ENCODE results near the gene TCF7L1. TPM values are rescaled to one million over a fixed set of nuclear protein-coding genes. Genes with fewer than 3 reads are reported as not detected.
A peak's percentile ranks its signal among the peaks of the same experiment; 100 is the strongest.

TCF7L1 gene
- total RNA-seq, 4 donors from 2014 or later, result 0.29 to 4.0 (median 1.3) TPM

GRCh38 chr2:85216927-85217326, 83.7 kb downstream of the TCF7L1 start:
- intact Hi-C loops (cut with DNase I), result no loop called here
- DNase-seq, result no peak
- WGBS, 2 donors, result 47 to 64% methylated on average over 4 of the region's 4 CpGs

GRCh38 chr2:85221067-85221691, 88.0 kb downstream of the TCF7L1 start:
- TF ChIP-seq POLR2A (IDR thresholded peaks at IDR 0.05) (no peak), CTCF (IDR thresholded peaks at IDR 0.05) (peak in 1 of 6 experiments; percentile 11)
- Histone ChIP-seq H3K9me3 (no peaks in the 10 kb centered on the region), H3K27me3 (no peaks in the 10 kb centered on the region), H3K36me3 (no peaks in the 10 kb centered on the region), H3K4me3 (no peak overlapping the region), H3K4me1 (peaks cover 0 to 4% (median 0%) of the 10 kb centered on the region in 3 donors), H3K27ac (peak overlapping the region in 1 of 4 donors; percentile 19)
- intact Hi-C loops (cut with DNase I), result no loop called here
- WGBS, 2 donors, result 59 to 74% methylated on average over 8 of the region's 8 CpGs
- no peak for DNase-seq

More at GRCh38 chr2:85216927-85217326, 83.7 kb downstream of the TCF7L1 start:
- H3K9me3 ChIP-seq, result no peaks in the 10 kb centered on the region
- H3K27ac ChIP-seq, result no peak overlapping the region
- TF ChIP-seq CTCF (IDR thresholded peaks at IDR 0.05) (no peak), POLR2A (IDR thresholded peaks at IDR 0.05) (no peak)
- no peaks in the 10 kb centered on the region for H3K36me3 ChIP-seq
- H3K4me3 ChIP-seq, result no peak overlapping the region
- H3K27me3 ChIP-seq, result no peaks in the 10 kb centered on the region
- H3K4me1 ChIP-seq, result peaks cover 0 to 33% (median 6%) of the 10 kb centered on the region in 3 donors

GRCh38 chr2:85222792-85223191, 89.6 kb downstream of the TCF7L1 start:
- 31 to 43% methylated on average over 3 of the region's 3 CpGs for WGBS, 2 donors
- no peaks in the 10 kb centered on the region for H3K36me3 ChIP-seq
- H3K27me3 ChIP-seq, result no peaks in the 10 kb centered on the region
- H3K9me3 ChIP-seq, result no peaks in the 10 kb centered on the region
- TF ChIP-seq CTCF (IDR thresholded peaks at IDR 0.05), result no peak
- TF ChIP-seq POLR2A (IDR thresholded peaks at IDR 0.05), result no peak
- no peak overlapping the region for H3K27ac ChIP-seq
- H3K4me3 ChIP-seq, result no peak overlapping the region
- no peaks in the 10 kb centered on the region for H3K4me1 ChIP-seq
- no peak for DNase-seq
- intact Hi-C loops (cut with DNase I), result no loop called here

GRCh38 chr2:85226783-85227182, 93.6 kb downstream of the TCF7L1 start:
- Histone ChIP-seq H3K9me3 (no peaks in the 10 kb centered on the region), H3K4me1 (no peaks in the 10 kb centered on the region), H3K27me3 (no peaks in the 10 kb centered on the region), H3K27ac (no peak overlapping the region), H3K36me3 (no peaks in the 10 kb centered on the region), H3K4me3 (no peak overlapping the region)
- 94 to 97% methylated on average over 8 of the region's 8 CpGs for WGBS, 2 donors
- TF ChIP-seq POLR2A (IDR thresholded peaks at IDR 0.05) (no peak), CTCF (IDR thresholded peaks at IDR 0.05) (no peak)
- DNase-seq, result no peak
- intact Hi-C loops (cut with DNase I), result no loop called here

- no peak for DNase-seq
- intact Hi-C loops (cut with DNase I), result no loop called here
- TF ChIP-seq CTCF (IDR thresholded peaks at IDR 0.05) (no peak), POLR2A (IDR thresholded peaks at IDR 0.05) (no peak)
- Histone ChIP-seq H3K36me3 (no peaks in the 10 kb centered on the region), H3K4me3 (no peak overlapping the region), H3K4me1 (no peaks in the 10 kb centered on the region), H3K27me3 (no peaks in the 10 kb centered on the region), H3K27ac (no peak overlapping the region), H3K9me3 (no peaks in the 10 kb centered on the region)
- 61 to 72% methylated on average over 9 of the region's 10 CpGs for WGBS, 2 donors
Measured at GRCh38 chr2:85230679-85231467, 97.7 kb downstream of the TCF7L1 start.

Data from esophagus squamous epithelium (tissue), 5 donors.